SU-DHL-6 (cell line): ENCODE results near the gene SGIP1.

Experiments
- H2AFZ ChIP-seq: fragments of 200-600 bp; sonication (generic); 2 replicates; pipeline ENCODE4 v1.6.1; 2014; ENCODE audit warnings: low read depth, mild to moderate bottlenecking, moderate library complexity, mixed read lengths, antibody characterized with exemption, low read length; ENCODE audit not compliant: severe bottlenecking
- H3F3A ChIP-seq: fragments of 200-600 bp; shearing (Covaris generic); 2 replicates; pipeline ENCODE4 v1.6.0; 2016; ENCODE audit warnings: antibody characterized with exemption, mild to moderate bottlenecking; ENCODE audit not compliant: insufficient read depth
- H3K27ac ChIP-seq: fragments of 200-600 bp; sonication (generic); 2 replicates; pipeline ENCODE4 v1.5.1; 2016; ENCODE audit warnings: low read depth, mild to moderate bottlenecking, low read length, moderate library complexity, mixed read lengths
- H3K27me3 ChIP-seq: fragments of 200-600 bp; sonication (generic), shearing (Covaris generic); 2 replicates; pipeline ENCODE4 v1.6.0; 2014; ENCODE audit warnings: mild to moderate bottlenecking, low read length
- H3K36me3 ChIP-seq: fragments of 200-600 bp; sonication (generic); 2 replicates; pipeline ENCODE4 v1.6.1; 2014; ENCODE audit warnings: mild to moderate bottlenecking, low read length, mixed read lengths
- H3K4me2 ChIP-seq: fragments of 300-600, 200-600 bp; shearing (Covaris generic), sonication (generic); 2 replicates; pipeline ENCODE4 v1.6.0; 2014; ENCODE audit warnings: low read length, low read depth, mild to moderate bottlenecking; ENCODE audit not compliant: poor library complexity, severe bottlenecking
- H3K4me3 ChIP-seq: fragments of 200-600 bp; sonication (generic); 2 replicates; pipeline ENCODE4 v1.5.1; 2014; ENCODE audit warnings: antibody characterized with exemption, low read length, mild to moderate bottlenecking, mixed read lengths; ENCODE audit not compliant: insufficient read depth, poor library complexity, severe bottlenecking
- H3K79me2 ChIP-seq: fragments of 200-600 bp; sonication (generic); 2 replicates; pipeline ENCODE4 v1.6.1; 2014; ENCODE audit warnings: mild to moderate bottlenecking, low read length, moderate library complexity; ENCODE audit not compliant: insufficient read depth
- H3K9ac ChIP-seq: fragments of 200-600 bp; sonication (generic); 2 replicates; pipeline ENCODE4 v1.7.0; 2014; ENCODE audit warnings: mild to moderate bottlenecking, low read length
- H3K9me2 ChIP-seq: fragments of 200-600 bp; sonication (generic); replicated peaks from 2 replicates; pipeline ENCODE4 v1.6.1; 2014; ENCODE audit warnings: low read length; ENCODE audit not compliant: insufficient read depth
- H3K9me3 ChIP-seq: fragments of 200-600 bp; sonication (generic); 2 replicates; pipeline ENCODE4 v1.6.1; 2014; ENCODE audit warnings: low read length, mixed read lengths; ENCODE audit not compliant: insufficient read depth
- H4K20me1 ChIP-seq: fragments of 200-600 bp; sonication (generic); 2 replicates; pipeline ENCODE4 v1.6.1; 2014; ENCODE audit warnings: low read depth, mild to moderate bottlenecking, antibody characterized with exemption, low read length, moderate library complexity, mixed read lengths
- CTCF ChIP-seq: fragments of 200-600 bp; sonication (generic); IDR thresholded peaks from one replicate; pipeline ENCODE4 v1.5.1; 2017; ENCODE audit warnings: antibody characterized with exemption, mild to moderate bottlenecking, low read length, moderate library complexity; ENCODE audit not compliant: insufficient read depth, poor library complexity, severe bottlenecking
- EZH2phosphoT487 ChIP-seq: fragments of 200-600 bp; sonication (generic), shearing (Covaris generic); conservative IDR thresholded peaks from 2 replicates; pipeline ENCODE4 v1.6.1; 2018; ENCODE audit warnings: mild to moderate bottlenecking, antibody characterized with exemption, low read length, moderate library complexity, mixed read lengths

The SGIP1 gene

DNA sequence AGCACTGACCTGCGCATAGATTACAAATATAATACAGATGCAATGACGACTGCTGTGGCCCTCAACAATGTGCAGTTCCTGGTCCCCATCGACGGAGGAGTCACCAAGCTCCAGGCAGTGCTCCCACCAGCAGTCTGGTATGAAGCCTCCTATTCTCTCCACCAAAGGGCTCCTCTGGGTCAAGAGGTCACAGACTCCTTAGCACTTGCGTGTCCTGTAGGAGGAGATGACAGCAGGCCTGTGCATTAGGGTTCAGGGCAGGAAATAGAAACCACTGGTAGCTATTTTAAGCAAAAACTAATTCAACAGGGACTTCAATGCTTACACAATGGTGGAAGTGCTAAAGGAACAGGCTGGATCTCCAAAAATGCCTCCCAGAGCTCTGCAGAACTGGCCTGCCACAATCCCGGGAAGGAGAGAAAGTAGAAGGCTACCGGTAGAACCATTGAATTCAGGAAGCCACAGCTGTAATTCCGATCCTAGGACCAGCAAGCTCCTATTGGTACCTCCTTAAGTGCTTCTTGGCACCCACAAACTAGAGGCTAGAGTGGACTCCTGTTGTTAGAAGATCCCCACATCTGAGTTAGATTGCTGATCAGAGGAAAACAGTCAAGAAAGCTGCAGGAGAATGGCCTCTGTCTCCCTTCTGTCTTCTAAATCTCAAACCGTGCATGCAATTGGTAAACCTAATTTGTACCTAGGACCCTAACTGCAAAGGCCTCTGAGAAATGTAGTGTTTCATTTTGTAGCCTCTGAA, 205.6 kb downstream of the SGIP1 start:
- Histone ChIP-seq H4K20me1 (no peaks in the 10 kb centered on the region), H3K27ac (no peak overlapping the region), H3K9me3 (no peaks in the 10 kb centered on the region), H3K4me3 (no peak overlapping the region), H3F3A (no peaks in the 10 kb centered on the region), H3K9me2 (no peaks in the 10 kb centered on the region), H3K79me2 (no peaks in the 10 kb centered on the region), H2AFZ (no peak overlapping the region), H3K9ac (no peak overlapping the region), H3K27me3 (no peaks in the 10 kb centered on the region), H3K4me2 (no peak overlapping the region), H3K36me3 (no peaks in the 10 kb centered on the region)
- TF ChIP-seq EZH2phosphoT487: no peak

GRCh38 chr1:66745451-66745850, 211.5 kb downstream of the SGIP1 start:
- H3K27ac ChIP-seq: no peak overlapping the region
- H2AFZ ChIP-seq: no peak overlapping the region
- no peak overlapping the region for H3K4me3 ChIP-seq
- no peaks in the 10 kb centered on the region for H3K79me2 ChIP-seq
- H3K4me2 ChIP-seq: no peak overlapping the region
- no peaks in the 10 kb centered on the region for H3K9me3 ChIP-seq
- no peaks in the 10 kb centered on the region for H3K27me3 ChIP-seq
- TF ChIP-seq CTCF (no peak), EZH2phosphoT487 (no peak)
- no peak overlapping the region for H3K9ac ChIP-seq
- H3K9me2 ChIP-seq: no peaks in the 10 kb centered on the region
- H3K36me3 ChIP-seq: no peaks in the 10 kb centered on the region
- H4K20me1 ChIP-seq: no peaks in the 10 kb centered on the region
- H3F3A ChIP-seq: no peaks in the 10 kb centered on the region

DNA sequence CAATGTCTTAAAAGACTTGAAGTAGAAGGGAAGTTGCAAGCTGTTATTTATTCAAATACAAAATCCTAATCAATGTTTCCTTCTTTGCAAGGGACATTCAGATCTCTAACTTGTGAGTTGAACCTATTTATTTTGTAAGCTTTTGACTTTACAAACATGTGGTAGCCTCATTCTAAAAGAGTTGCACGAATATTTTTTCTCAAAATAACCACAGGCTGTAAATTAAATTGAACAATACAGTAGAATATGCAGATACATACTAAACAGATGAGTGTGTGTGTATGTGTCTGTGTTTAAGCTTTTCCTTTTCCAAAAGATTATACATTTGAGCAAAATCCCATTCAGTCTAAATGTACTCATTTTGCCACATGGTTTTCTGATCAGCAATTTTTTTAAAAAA, 213.5 kb downstream of the SGIP1 start:
- no peaks in the 10 kb centered on the region for H3F3A ChIP-seq
- H3K36me3 ChIP-seq: no peaks in the 10 kb centered on the region
- H3K27ac ChIP-seq: no peak overlapping the region
- H4K20me1 ChIP-seq: no peaks in the 10 kb centered on the region
- H3K79me2 ChIP-seq: no peaks in the 10 kb centered on the region
- H3K4me2 ChIP-seq: no peak overlapping the region
- no peaks in the 10 kb centered on the region for H3K9me2 ChIP-seq
- H3K4me3 ChIP-seq: no peak overlapping the region
- no peak overlapping the region for H2AFZ ChIP-seq
- TF ChIP-seq EZH2phosphoT487 (no peak), CTCF (no peak)
- H3K27me3 ChIP-seq: no peaks in the 10 kb centered on the region
- no peaks in the 10 kb centered on the region for H3K9me3 ChIP-seq
- H3K9ac ChIP-seq: no peak overlapping the region

DNA sequence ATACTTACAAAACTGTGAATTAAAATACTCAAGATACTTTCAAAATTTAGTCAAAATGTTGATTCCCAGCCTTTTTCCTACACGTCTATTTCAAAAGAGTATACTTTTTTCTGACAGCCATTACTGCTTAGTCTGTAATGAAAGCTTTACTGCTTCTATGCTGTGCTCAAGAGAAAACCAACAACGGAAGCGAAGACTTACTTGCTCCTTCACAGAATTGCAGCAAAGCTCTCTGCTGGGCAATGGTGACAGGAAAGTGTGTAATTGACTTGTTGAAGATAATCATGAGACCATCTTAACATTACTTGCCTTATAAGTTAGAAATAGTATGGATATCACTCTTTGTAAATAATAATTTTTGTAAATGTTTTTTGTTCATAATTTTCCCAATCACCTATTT, 216.6 kb downstream of the SGIP1 start:
- H2AFZ ChIP-seq: no peak overlapping the region
- no peak for TF ChIP-seq EZH2phosphoT487
- TF ChIP-seq CTCF: no peak
- no peak overlapping the region for H3K27ac ChIP-seq

More for the DNA sequence above, 216.6 kb downstream of the SGIP1 start:
- Histone ChIP-seq H4K20me1 (no peaks in the 10 kb centered on the region), H3K4me2 (no peak overlapping the region), H3K27me3 (no peaks in the 10 kb centered on the region), H3K9me3 (no peaks in the 10 kb centered on the region), H3F3A (no peaks in the 10 kb centered on the region), H3K36me3 (no peaks in the 10 kb centered on the region), H3K79me2 (no peaks in the 10 kb centered on the region), H3K4me3 (no peak overlapping the region), H3K9ac (no peak overlapping the region), H3K9me2 (no peaks in the 10 kb centered on the region)
